8988T (cell line): ENCODE measurements around the gene DALRD3.
A peak's percentile ranks its signal among the peaks of the same experiment; 100 is the strongest.

Experiments used
- DNase-seq: peaks from one replicate; pipeline ENCODE4 v3.0.0; 2011

The DALRD3 gene

GRCh38 chr3:49004352-49005302 lies 13.8 kb downstream of the DALRD3 start:
- no peak for DNase-seq

GRCh38 chr3:49001155-49001554 lies 17.2 kb downstream of the DALRD3 start:
- DNase-seq: no peak

GRCh38 chr3:48999085-48999858 lies 19.1 kb downstream of the DALRD3 start:
- no peak for DNase-seq

GRCh38 chr3:48997714-48998637 lies 20.4 kb downstream of the DALRD3 start:
- no peak for DNase-seq

GRCh38 chr3:48997102-48997635 lies 21.2 kb downstream of the DALRD3 start:
- no peak for DNase-seq

GRCh38 chr3:48996640-48997039 lies 21.7 kb downstream of the DALRD3 start:
- no peak for DNase-seq

GRCh38 chr3:48993834-48994233 lies 24.5 kb downstream of the DALRD3 start:
- DNase-seq: no peak

GRCh38 chr3:48991851-48992545 lies 26.4 kb downstream of the DALRD3 start:
- DNase-seq: no peak

- no peak for DNase-seq
These were observed 27.5 kb downstream of the DALRD3 start for GRCh38 chr3:48990636-48991469.

GRCh38 chr3:48989796-48990635 lies 28.4 kb downstream of the DALRD3 start, which contains the start of gene P4HTM:
TSS of gene P4HTM (plus strand) at chr3:48990241. CDS start at chr3:48990257, 16 bp downstream.
- DNase-seq: peak; percentile 75

- no peak for DNase-seq
These were observed 29.1 kb downstream of the DALRD3 start for GRCh38 chr3:48989126-48989795.

- DNase-seq: no peak
These were observed 32.5 kb downstream of the DALRD3 start for GRCh38 chr3:48985831-48986376.

GRCh38 chr3:48984663-48985062 lies 33.7 kb downstream of the DALRD3 start:
- DNase-seq: no peak

- DNase-seq: no peak
These were observed 35.3 kb downstream of the DALRD3 start for GRCh38 chr3:48983096-48983495.

GRCh38 chr3:48982686-48983085 lies 35.7 kb downstream of the DALRD3 start:
- no peak for DNase-seq

- no peak for DNase-seq
These were observed 36.4 kb downstream of the DALRD3 start for GRCh38 chr3:48982016-48982415.

- no peak for DNase-seq
These were observed 38.1 kb downstream of the DALRD3 start for GRCh38 chr3:48980295-48980694.

- no peak for DNase-seq
These were observed 38.9 kb downstream of the DALRD3 start for GRCh38 chr3:48979451-48979850.
